GM03348 (cell line): ENCODE data around the gene HACL1.
A peak's percentile ranks its signal among the peaks of the same experiment; 100 is the strongest.

Source experiments
- DNase-seq: peaks from one replicate; pipeline ENCODE4 v3.0.0; 2012; ENCODE audit warnings: low spot score

Gene HACL1

GRCh38 chr3:15523660-15524417 lies 77.5 kb downstream of the HACL1 start:
- DNase-seq = no peak

- DNase-seq = no peak
Observed at GRCh38 chr3:15522016-15522415, 79.4 kb downstream of the HACL1 start.

- DNase-seq = no peak
Observed at GRCh38 chr3:15521573-15521965, 79.8 kb downstream of the HACL1 start, which contains the start of gene COLQ. Gene COLQ, minus strand, starts transcription at chr3:15521706. Its CDS starts 81 bp downstream, at chr3:15521625.

- no peak for DNase-seq
Observed at GRCh38 chr3:15520804-15521572, 80.4 kb downstream of the HACL1 start.

- peak; percentile 23 for DNase-seq
Observed at GRCh38 chr3:15520185-15520584, 81.2 kb downstream of the HACL1 start.

- DNase-seq = no peak
Observed at GRCh38 chr3:15519096-15519495, 82.3 kb downstream of the HACL1 start.

- no peak for DNase-seq
Observed at GRCh38 chr3:15514663-15515340, 86.6 kb downstream of the HACL1 start.

- no peak for DNase-seq
Observed at GRCh38 chr3:15513810-15514662, 87.3 kb downstream of the HACL1 start.

- no peak for DNase-seq
Observed at GRCh38 chr3:15513116-15513515, 88.3 kb downstream of the HACL1 start.

GRCh38 chr3:15512166-15512565 lies 89.2 kb downstream of the HACL1 start:
- DNase-seq = no peak

GRCh38 chr3:15511156-15511555 lies 90.2 kb downstream of the HACL1 start:
- DNase-seq = no peak
